ENCODE data around the gene KNOP1.

The KNOP1 gene, protein sequence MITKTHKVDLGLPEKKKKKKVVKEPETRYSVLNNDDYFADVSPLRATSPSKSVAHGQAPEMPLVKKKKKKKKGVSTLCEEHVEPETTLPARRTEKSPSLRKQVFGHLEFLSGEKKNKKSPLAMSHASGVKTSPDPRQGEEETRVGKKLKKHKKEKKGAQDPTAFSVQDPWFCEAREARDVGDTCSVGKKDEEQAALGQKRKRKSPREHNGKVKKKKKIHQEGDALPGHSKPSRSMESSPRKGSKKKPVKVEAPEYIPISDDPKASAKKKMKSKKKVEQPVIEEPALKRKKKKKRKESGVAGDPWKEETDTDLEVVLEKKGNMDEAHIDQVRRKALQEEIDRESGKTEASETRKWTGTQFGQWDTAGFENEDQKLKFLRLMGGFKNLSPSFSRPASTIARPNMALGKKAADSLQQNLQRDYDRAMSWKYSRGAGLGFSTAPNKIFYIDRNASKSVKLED

DNA sequence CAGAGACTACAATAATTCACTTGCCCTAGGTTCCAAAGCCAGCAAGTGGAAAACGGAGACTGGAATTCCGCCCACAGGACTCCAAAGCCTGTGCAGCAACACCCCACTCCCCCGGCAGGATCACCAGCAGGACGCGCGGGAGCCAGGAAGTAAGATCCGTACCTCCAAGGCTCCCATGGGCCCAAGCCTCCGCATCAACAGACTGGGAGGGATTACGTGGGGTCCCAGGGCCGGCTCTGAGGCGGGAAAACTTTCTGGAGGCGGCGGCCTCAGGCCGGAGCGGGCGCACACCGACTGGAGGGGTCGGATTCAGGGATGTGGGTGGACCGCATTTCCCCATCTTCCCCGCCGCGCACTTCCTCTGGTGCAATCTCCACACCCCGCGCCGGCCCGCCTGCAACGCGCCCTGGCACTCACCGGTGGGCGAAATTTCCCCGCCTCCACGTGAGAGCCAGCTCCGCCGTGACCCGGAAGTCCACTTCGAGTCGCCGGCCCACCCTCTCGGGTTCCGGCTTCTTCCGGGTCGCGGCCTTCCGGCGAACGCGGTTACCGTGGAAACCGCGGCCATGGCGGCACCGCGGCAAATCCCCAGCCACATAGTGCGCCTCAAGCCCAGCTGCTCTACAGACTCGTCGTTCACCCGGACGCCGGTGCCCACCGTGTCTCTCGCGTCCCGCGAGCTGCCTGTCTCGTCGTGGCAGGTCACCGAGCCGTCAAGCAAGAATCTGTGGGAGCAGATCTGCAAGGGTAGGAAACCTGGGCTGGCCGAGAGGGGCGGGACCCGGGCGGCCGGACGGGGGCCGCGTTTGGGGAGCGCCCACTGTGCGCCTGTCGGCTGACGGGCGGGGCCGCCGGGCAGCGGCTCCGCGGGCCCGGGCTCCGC, at the start of gene KNOP1, which contains the start of gene IQCK:
KNOP1 (minus strand) TSS at position 487 of the 883 bp plus-strand sequence. CDS start 3,192 bp downstream, outside the sequence.
IQCK (plus strand) TSS at position 531 of the 883 bp plus-strand sequence; CDS start at position 567, 36 bp downstream.
- Histone ChIP-seq H3K4me3 (ENCODE audit: low read depth in 1 of 2, low read length in 1 of 2) (peak within 1 kb of the TSS; percentile 88 to 89), H3K27me3 (no peaks in the 10 kb centered on the region), H3K9me3 (no peaks in the 10 kb centered on the region), H3K27ac (peak within 1 kb of the TSS; percentile 3), H3K36me3 (no peaks in the 10 kb centered on the region), H3K4me1 (ENCODE audit: control insufficient read depth in 1 of 2, insufficient read depth in 1 of 2, low read depth in 1 of 2, low read length in 1 of 2) (peaks cover 11 to 18% of the 10 kb centered on the region in 2 experiments)
- TF ChIP-seq, protein P1, sequence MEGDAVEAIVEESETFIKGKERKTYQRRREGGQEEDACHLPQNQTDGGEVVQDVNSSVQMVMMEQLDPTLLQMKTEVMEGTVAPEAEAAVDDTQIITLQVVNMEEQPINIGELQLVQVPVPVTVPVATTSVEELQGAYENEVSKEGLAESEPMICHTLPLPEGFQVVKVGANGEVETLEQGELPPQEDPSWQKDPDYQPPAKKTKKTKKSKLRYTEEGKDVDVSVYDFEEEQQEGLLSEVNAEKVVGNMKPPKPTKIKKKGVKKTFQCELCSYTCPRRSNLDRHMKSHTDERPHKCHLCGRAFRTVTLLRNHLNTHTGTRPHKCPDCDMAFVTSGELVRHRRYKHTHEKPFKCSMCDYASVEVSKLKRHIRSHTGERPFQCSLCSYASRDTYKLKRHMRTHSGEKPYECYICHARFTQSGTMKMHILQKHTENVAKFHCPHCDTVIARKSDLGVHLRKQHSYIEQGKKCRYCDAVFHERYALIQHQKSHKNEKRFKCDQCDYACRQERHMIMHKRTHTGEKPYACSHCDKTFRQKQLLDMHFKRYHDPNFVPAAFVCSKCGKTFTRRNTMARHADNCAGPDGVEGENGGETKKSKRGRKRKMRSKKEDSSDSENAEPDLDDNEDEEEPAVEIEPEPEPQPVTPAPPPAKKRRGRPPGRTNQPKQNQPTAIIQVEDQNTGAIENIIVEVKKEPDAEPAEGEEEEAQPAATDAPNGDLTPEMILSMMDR (IDR thresholded peaks at IDR 0.05): no peak

DNA sequence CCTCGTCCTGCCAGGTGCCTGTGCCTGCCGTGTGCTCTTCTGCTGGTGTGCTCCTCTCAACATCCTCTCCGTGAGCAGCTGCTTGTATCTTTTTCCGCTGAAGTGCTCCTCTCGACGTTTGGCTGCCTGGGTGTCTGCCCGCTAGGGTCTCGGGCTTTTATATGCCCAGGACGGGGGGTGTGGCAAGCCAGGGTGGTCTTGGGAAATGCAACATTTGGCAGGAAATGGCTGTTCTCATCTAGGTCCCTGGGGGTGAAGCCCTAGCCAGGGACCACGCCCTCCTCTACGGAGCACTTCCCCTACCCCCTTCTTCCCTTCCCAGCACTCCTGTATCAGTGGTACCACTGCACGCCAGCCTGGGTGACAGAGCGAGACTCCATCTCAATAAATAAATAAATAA, 49.5 kb upstream of the KNOP1 start:
- no peaks in the 10 kb centered on the region for H3K36me3 ChIP-seq
- no peaks in the 10 kb centered on the region for H3K9me3 ChIP-seq
- TF ChIP-seq, protein P1 (IDR thresholded peaks at IDR 0.05): no peak
- H3K27ac ChIP-seq: no peak overlapping the region
- no peak overlapping the region for H3K4me3 ChIP-seq (ENCODE audit: low read depth in 1 of 2, low read length in 1 of 2)
- no peaks in the 10 kb centered on the region for H3K27me3 ChIP-seq
- H3K4me1 ChIP-seq (ENCODE audit: control insufficient read depth in 1 of 2, insufficient read depth in 1 of 2, low read depth in 1 of 2, low read length in 1 of 2): no peaks in the 10 kb centered on the region

DNA sequence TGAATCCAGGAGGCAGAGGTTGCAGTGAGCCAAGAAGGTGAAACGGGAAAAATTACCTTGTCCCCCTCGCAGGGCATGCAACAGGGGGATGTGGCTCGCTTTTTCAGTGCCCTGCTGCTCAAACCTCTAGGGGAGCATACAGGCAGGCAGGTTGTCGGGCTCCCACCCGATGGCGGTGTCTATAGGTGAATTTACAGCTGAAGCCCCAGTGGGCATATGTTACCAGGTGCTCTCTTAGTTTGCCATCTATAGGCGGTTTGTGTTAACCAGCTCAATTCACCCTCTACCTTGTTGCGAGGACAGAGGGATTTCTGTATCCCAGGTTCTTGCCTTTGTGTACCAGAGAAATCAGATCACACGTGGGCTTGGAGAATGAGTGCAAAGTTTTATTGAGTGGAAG, 49.0 kb upstream of the KNOP1 start:
- H3K4me3 ChIP-seq (ENCODE audit: low read depth in 1 of 2, low read length in 1 of 2): no peak overlapping the region
- no peaks in the 10 kb centered on the region for H3K27me3 ChIP-seq
- TF ChIP-seq, protein P1 (IDR thresholded peaks at IDR 0.05): no peak
- no peaks in the 10 kb centered on the region for H3K9me3 ChIP-seq
- H3K27ac ChIP-seq: no peak overlapping the region
- H3K4me1 ChIP-seq (ENCODE audit: control insufficient read depth in 1 of 2, insufficient read depth in 1 of 2, low read depth in 1 of 2, low read length in 1 of 2): no peaks in the 10 kb centered on the region
- no peaks in the 10 kb centered on the region for H3K36me3 ChIP-seq

DNA sequence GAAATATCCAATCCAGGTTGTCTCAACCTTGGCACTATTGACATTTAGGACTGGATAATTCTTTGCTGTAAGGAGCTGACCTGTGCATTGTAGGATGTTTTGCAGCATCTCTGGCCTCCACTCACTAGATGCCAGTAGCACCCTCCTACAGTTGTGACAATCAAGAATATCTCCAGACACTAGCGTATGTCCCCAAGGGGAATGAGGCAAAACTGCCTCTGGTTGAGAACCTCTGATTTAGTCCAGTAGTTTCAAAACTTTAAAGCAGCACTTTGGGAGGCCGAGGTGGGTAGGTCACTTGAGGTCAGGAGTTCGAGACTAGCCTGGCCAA, 48.5 kb upstream of the KNOP1 start:
- no peak overlapping the region for H3K4me3 ChIP-seq (ENCODE audit: low read depth in 1 of 2, low read length in 1 of 2)
- H3K9me3 ChIP-seq: no peaks in the 10 kb centered on the region
- no peaks in the 10 kb centered on the region for H3K4me1 ChIP-seq (ENCODE audit: control insufficient read depth in 1 of 2, insufficient read depth in 1 of 2, low read depth in 1 of 2, low read length in 1 of 2)
- TF ChIP-seq, protein P1 (IDR thresholded peaks at IDR 0.05): no peak
- H3K36me3 ChIP-seq: no peaks in the 10 kb centered on the region
- no peak overlapping the region for H3K27ac ChIP-seq
- H3K27me3 ChIP-seq: no peaks in the 10 kb centered on the region

DNA sequence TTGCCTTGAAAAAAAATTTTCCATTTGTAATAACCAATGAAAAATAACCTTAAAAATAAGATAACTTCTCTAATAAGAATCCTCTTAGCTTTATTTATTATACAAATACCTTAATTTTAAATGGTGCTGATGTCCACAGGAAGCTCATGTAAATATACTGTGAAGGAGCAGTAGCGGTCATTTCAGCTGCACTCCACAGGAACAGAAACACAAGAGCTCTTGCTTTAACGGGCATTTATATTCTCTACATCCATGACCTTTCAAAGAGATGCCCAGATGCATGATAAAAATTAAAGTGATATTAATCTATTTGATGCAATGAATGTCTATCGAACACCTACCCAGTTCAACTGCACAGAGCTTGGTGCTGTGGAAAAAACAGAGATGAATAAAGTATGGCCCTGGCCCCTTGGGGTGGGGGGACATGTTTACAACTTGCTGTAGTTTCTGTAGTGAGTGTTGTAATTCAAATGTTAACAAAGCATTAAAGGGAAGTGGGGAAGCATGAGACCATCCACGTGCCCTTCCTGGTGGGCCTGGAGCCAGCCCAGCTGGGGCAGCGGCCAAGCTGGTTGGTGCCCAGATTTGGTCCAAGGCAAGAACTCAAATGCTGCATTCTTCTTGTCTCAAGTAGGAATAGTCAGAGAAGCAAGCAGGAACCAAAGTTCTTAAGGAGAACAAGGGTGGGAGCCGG, 48.0 kb upstream of the KNOP1 start:
- Histone ChIP-seq H3K27ac (no peak overlapping the region), H3K4me1 (ENCODE audit: control insufficient read depth in 1 of 2, insufficient read depth in 1 of 2, low read depth in 1 of 2, low read length in 1 of 2) (no peaks in the 10 kb centered on the region), H3K36me3 (no peaks in the 10 kb centered on the region), H3K9me3 (no peaks in the 10 kb centered on the region), H3K27me3 (no peaks in the 10 kb centered on the region), H3K4me3 (ENCODE audit: low read depth in 1 of 2, low read length in 1 of 2) (no peak overlapping the region)
- TF ChIP-seq, protein P1 (IDR thresholded peaks at IDR 0.05): no peak

All from neutrophil (primary cell).